ENCODE results near the gene NDUFAF8. TPM values are rescaled to one million over a fixed set of nuclear protein-coding genes. Genes with fewer than 3 reads are reported as not detected.

NDUFAF8 gene
- total RNA-seq, 1 experiment from 2014 or later = 102 TPM

GRCh38 chr17:81231121-81231645 is 7.9 kb upstream of the NDUFAF8 start:
- no peaks in the 10 kb centered on the region for H3K9me3 ChIP-seq (ENCODE audit: control insufficient read depth in 1 of 2, insufficient read depth in 1 of 2, low read depth in 1 of 2, low read length in 2 of 2)
- no peak overlapping the region for H2AFZ ChIP-seq (ENCODE audit: low read depth, low read length, poor library complexity, severe bottlenecking)
- no peak overlapping the region for H3K4me2 ChIP-seq (ENCODE audit: low read length)
- H3K36me3 ChIP-seq (ENCODE audit: control insufficient read depth in 1 of 2, insufficient read depth in 2 of 2, low read length in 2 of 2) = peaks cover 5 to 7% of the 10 kb centered on the region in 2 experiments; a peak in 1 of 4 replicates
- BruUV-seq (replicated peaks) = no TSS peak
- H4K20me1 ChIP-seq (ENCODE audit: insufficient read depth) = no peaks in the 10 kb centered on the region
- RAD21 ChIA-PET (ENCODE audit: low non-redundant PET in 1 of 2, low total read pairs in 2 of 2, uncharacterized antibody in 2 of 2, unreplicated experiment in 2 of 2) = no interaction called here
- intact Hi-C loops (cut with micrococcal nuclease) = no loop called here
- no peaks in the 10 kb centered on the region for H3K9me2 ChIP-seq (ENCODE audit: insufficient read depth)
- CTCF ChIA-PET = interaction anchor here (1.1 kb wide), 1 partner anchor 8 kb away, joined by 4 read pairs; the partner anchor contains the start of gene CEP131
- no peaks in the 10 kb centered on the region; the same call in 1 of the 2 replicates for H3K79me2 ChIP-seq (ENCODE audit: insufficient read depth, low read length)
- no peaks in the 10 kb centered on the region for H3K27me3 ChIP-seq (ENCODE audit: insufficient read depth, low read length)
- no peak for DNase-seq (ENCODE audit: low read depth, low spot score)
- H3K27ac ChIP-seq (ENCODE audit: low read depth, low read length) = no peak overlapping the region
- TF ChIP-seq CBX3 (IDR thresholded peaks at IDR 0.05; ENCODE audit: low read depth) (no peak), ZNF274 (IDR thresholded peaks at IDR 0.05; ENCODE audit: low read depth, low read length) (no peak), SIN3A (IDR thresholded peaks at IDR 0.05; ENCODE audit: low read depth) (no peak), EGR1 (IDR thresholded peaks at IDR 0.05; ENCODE audit: low read depth) (no peak), EZH2 (IDR thresholded peaks at IDR 0.05) (no peak), EZH2phosphoT487 (IDR thresholded peaks at IDR 0.05; ENCODE audit: borderline replicate concordance) (no peak), YY1 (IDR thresholded peaks at IDR 0.05; ENCODE audit: extremely low read depth, insufficient replicate concordance, low read depth, low read length) (no peak), POLR2AphosphoS5 (IDR thresholded peaks at IDR 0.05; ENCODE audit: low read depth, low read length) (no peak), REST (IDR thresholded peaks at IDR 0.05; ENCODE audit: low read depth) (no peak), CEBPB (IDR thresholded peaks at IDR 0.05; ENCODE audit: low read depth) (no peak), POLR2A (IDR thresholded peaks at IDR 0.05; ENCODE audit: borderline replicate concordance, extremely low read depth, insufficient read depth, insufficient read length) (no peak), FOSL1 (IDR thresholded peaks at IDR 0.05; ENCODE audit: low read depth) (no peak), RAD21 (IDR thresholded peaks at IDR 0.05; ENCODE audit: low read depth) (no peak), ZBTB33 (IDR thresholded peaks at IDR 0.05; ENCODE audit: extremely low read depth, insufficient replicate concordance, low read length) (no peak), SP1 (IDR thresholded peaks at IDR 0.05; ENCODE audit: low read depth) (no peak), SRF (IDR thresholded peaks at IDR 0.05; ENCODE audit: low read depth) (no peak), ELF1 (IDR thresholded peaks at IDR 0.05; ENCODE audit: borderline replicate concordance, low read depth) (no peak)
- TF ChIP-seq, protein P1, sequence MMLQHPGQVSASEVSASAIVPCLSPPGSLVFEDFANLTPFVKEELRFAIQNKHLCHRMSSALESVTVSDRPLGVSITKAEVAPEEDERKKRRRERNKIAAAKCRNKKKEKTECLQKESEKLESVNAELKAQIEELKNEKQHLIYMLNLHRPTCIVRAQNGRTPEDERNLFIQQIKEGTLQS (IDR thresholded peaks at IDR 0.05) = no peak
- ATAC-seq = peak; percentile 2; the same call in 1 of the 2 replicates
- H3K4me3 ChIP-seq (replicated peaks in 1 of 2; ENCODE audit: low read depth in 1 of 2, low read length in 2 of 2) = no peak overlapping the region
- POLR2A ChIA-PET = no interaction called here
- H3K4me1 ChIP-seq (ENCODE audit: control insufficient read depth in 1 of 2, insufficient read depth in 2 of 2, low read length in 2 of 2) = no peaks in the 10 kb centered on the region
- H3K9ac ChIP-seq (ENCODE audit: low read length) = no peak overlapping the region

Data from HCT116 (cell line).